OCI-LY7 (cell line): ENCODE measurements around the gene RUFY3.

Experiments used
- CTCF ChIP-seq: fragments of 200-600 bp; sonication (generic); conservative IDR thresholded peaks from 2 replicates; pipeline ENCODE4 v1.5.1; 2014; ENCODE audit warnings: mild to moderate bottlenecking, antibody characterized with exemption, low read length, moderate library complexity, mixed read lengths
- EZH2phosphoT487 ChIP-seq: fragments of 200-600 bp; sonication (generic); IDR thresholded peaks from 2 replicates; pipeline ENCODE4 v1.6.1; 2018; ENCODE audit warnings: low read depth, borderline replicate concordance, mild to moderate bottlenecking, mixed run types, antibody characterized with exemption, low read length, moderate library complexity, mixed read lengths

DNA sequence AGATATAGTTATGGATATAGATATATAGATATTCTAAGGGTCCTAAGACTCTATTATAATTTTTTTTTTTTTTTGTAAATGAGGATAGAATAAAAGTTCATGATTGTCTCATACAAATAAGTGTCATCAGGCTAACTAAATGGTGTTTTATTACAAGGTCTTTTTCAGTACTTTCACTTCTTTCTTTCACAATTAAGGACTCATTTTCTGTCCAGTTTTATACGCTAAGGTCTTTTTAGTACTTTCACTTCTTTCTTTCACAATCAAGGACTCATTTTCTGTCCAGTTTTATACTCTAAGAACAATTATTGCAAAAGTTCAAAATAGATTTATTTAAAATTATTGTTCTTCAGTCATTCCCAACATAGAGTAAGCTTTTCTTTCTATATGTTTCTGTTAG is 32.7 kb downstream of the RUFY3 start:
- TF ChIP-seq CTCF: no peak
- no peak for TF ChIP-seq EZH2phosphoT487
